Natural killer cell (primary cell): ENCODE measurements around the gene C20orf202. TPM values are rescaled to one million over a fixed set of nuclear protein-coding genes. Genes with fewer than 3 reads are reported as not detected.

Experiments used
- ATAC-seq, 3 donors: fragments of 150-1000 bp in 2 of 3; fragments of 200-7000 bp in 1 of 3; cut with Tn5 transposase; 1 replicate in 1 of 3; 2 replicates in 2 of 3; pipeline ENCODE4 v1.10.0; 2021; ENCODE audit warnings: mild to moderate bottlenecking in 2 of 3, moderate library complexity in 2 of 3
- DNase-seq, 2 donors: peaks; one replicate each; pipeline versions ENCODE4 v3.0.0 to v3.0.0-alpha.2; 2013 to 2021; ENCODE audit warnings: mixed read lengths in 1 of 2
- H3K27ac ChIP-seq: one replicate; pipeline ENCODE4 v1.5.1; 2013; ENCODE audit warnings: mild to moderate bottlenecking, low read length
- H3K27me3 ChIP-seq: one replicate; pipeline ENCODE4 v1.6.1; 2013; ENCODE audit warnings: low read length; ENCODE audit not compliant: control insufficient read depth, insufficient read depth
- H3K36me3 ChIP-seq: one replicate; pipeline ENCODE4 v1.6.1; 2013; ENCODE audit warnings: low read length; ENCODE audit not compliant: control insufficient read depth, insufficient read depth
- H3K4me1 ChIP-seq: one replicate; pipeline ENCODE4 v1.6.1; 2013; ENCODE audit warnings: low read length; ENCODE audit not compliant: control insufficient read depth, insufficient read depth
- H3K4me3 ChIP-seq: one replicate; pipeline ENCODE4 v1.5.1; 2013; ENCODE audit warnings: low read length
- H3K9me3 ChIP-seq: one replicate; pipeline ENCODE4 v1.6.1; 2013; ENCODE audit warnings: low read length; ENCODE audit not compliant: control insufficient read depth, insufficient read depth
- H3K27ac Mint-ChIP-seq, 2 donors: one replicate each; pipeline ENCODE4 v1.8.0; 2022; ENCODE audit warnings: mild to moderate bottlenecking in 2 of 2, mixed read lengths in 2 of 2, moderate library complexity in 1 of 2
- H3K27me3 Mint-ChIP-seq, 2 donors: one replicate each; pipeline ENCODE4 v1.8.0; 2022; ENCODE audit warnings: low read depth in 2 of 2, mixed read lengths in 2 of 2
- H3K36me3 Mint-ChIP-seq: one replicate; pipeline ENCODE4 v1.8.0; 2022; ENCODE audit warnings: mixed read lengths
- H3K4me1 Mint-ChIP-seq, 2 donors: one replicate each; pipeline ENCODE4 v1.8.0; 2022; ENCODE audit warnings: mixed read lengths in 2 of 2
- H3K4me3 Mint-ChIP-seq: one replicate; pipeline ENCODE4 v1.8.0; 2022; ENCODE audit warnings: mild to moderate bottlenecking, moderate library complexity, mixed read lengths
- H3K9me3 Mint-ChIP-seq, 2 donors: one replicate each; pipeline ENCODE4 v1.8.0; 2022; ENCODE audit warnings: mixed read lengths in 2 of 2
- CTCF ChIP-seq: fragments of 200-600 bp; IDR thresholded peaks from one replicate; pipeline ENCODE4 v1.8.0; 2022; ENCODE audit warnings: antibody characterized with exemption
- WGBS: methylation state at CpG from one replicate; pipeline ENCODE4 v1.1.7; 2013; ENCODE audit warnings: missing lambda C conversion rate; ENCODE audit not compliant: insufficient coverage; 5-methylcytosine and 5-hydroxymethylcytosine counted together
- intact Hi-C: fragments of 100-400 bp; cut with micrococcal nuclease; formaldehyde crosslinking; loops from one replicate; pipeline ENCODE4 v1.14.2; 2022
- total RNA-seq, 4 donors: library from RNA; stranded (reverse); fragments of 120-200 nt in 1 of 4; gene quantifications; one replicate each; pipeline versions ENCODE4 v1.2.3 to v1.2.4, GENCODE V29; 2013 to 2022

C20orf202 gene
- total RNA-seq, 3 donors from 2014 or later (not counting 1 experiment from before 2014, with no cell fraction given), result 0.16 to 0.75 (median 0.60) TPM

- Histone ChIP-seq H3K36me3 (no peaks in the 10 kb centered on the region), H3K27ac (no peak overlapping the region), H3K4me3 (no peak overlapping the region), H3K9me3 (no peaks in the 10 kb centered on the region), H3K4me1 (no peaks in the 10 kb centered on the region), H3K27me3 (no peaks in the 10 kb centered on the region)
- intact Hi-C loops, result no loop called here
- no peak for TF ChIP-seq CTCF
- Mint-ChIP-seq H3K4me1 (no peaks in the 10 kb centered on the region), H3K4me3 (no peak overlapping the region), H3K9me3 (peaks cover 0 to 2% of the 10 kb centered on the region in 2 donors), H3K36me3 (no peaks in the 10 kb centered on the region), H3K27me3 (peaks cover 0 to 4% of the 10 kb centered on the region in 2 donors), H3K27ac (no peak overlapping the region)
- 89% methylated on average over 7 of the region's 7 CpGs for WGBS
- DNase-seq (no peak), ATAC-seq (no peak)
Observed at GRCh38 chr20:1197801-1198200, 5.5 kb upstream of the C20orf202 start.

- peaks cover 0 to 4% of the 10 kb centered on the region in 2 donors for H3K27me3 Mint-ChIP-seq
- no peak overlapping the region for H3K27ac Mint-ChIP-seq
- H3K4me3 Mint-ChIP-seq, result no peak overlapping the region
- Histone ChIP-seq H3K9me3 (no peaks in the 10 kb centered on the region), H3K4me1 (no peaks in the 10 kb centered on the region), H3K4me3 (no peak overlapping the region), H3K27me3 (no peaks in the 10 kb centered on the region), H3K36me3 (no peaks in the 10 kb centered on the region), H3K27ac (no peak overlapping the region)
- intact Hi-C loops, result no loop called here
- H3K36me3 Mint-ChIP-seq, result no peaks in the 10 kb centered on the region
- no peaks in the 10 kb centered on the region for H3K4me1 Mint-ChIP-seq
- DNase-seq, result no peak
- 94% methylated on average over 5 of the region's 5 CpGs for WGBS
- H3K9me3 Mint-ChIP-seq, result peaks cover 0 to 2% of the 10 kb centered on the region in 2 donors
- no peak for TF ChIP-seq CTCF
- no peak for ATAC-seq
Observed at GRCh38 chr20:1198751-1199150, 4.5 kb upstream of the C20orf202 start.

GRCh38 chr20:1199212-1199873 is 3.9 kb upstream of the C20orf202 start:
- H3K27me3 ChIP-seq, result no peaks in the 10 kb centered on the region
- TF ChIP-seq CTCF, result no peak
- Mint-ChIP-seq H3K4me1 (no peaks in the 10 kb centered on the region), H3K27me3 (peaks cover 0 to 4% of the 10 kb centered on the region in 2 donors), H3K36me3 (no peaks in the 10 kb centered on the region), H3K4me3 (no peak overlapping the region), H3K27ac (no peak overlapping the region), H3K9me3 (peaks cover 0 to 2% of the 10 kb centered on the region in 2 donors)
- no peak overlapping the region for H3K27ac ChIP-seq
- no peaks in the 10 kb centered on the region for H3K4me1 ChIP-seq
- no peak for ATAC-seq
- H3K36me3 ChIP-seq, result no peaks in the 10 kb centered on the region
- DNase-seq, result no peak
- intact Hi-C loops, result no loop called here
- 85% methylated on average over 7 of the region's 7 CpGs for WGBS
- no peak overlapping the region for H3K4me3 ChIP-seq
- H3K9me3 ChIP-seq, result no peaks in the 10 kb centered on the region

GRCh38 chr20:1199964-1200363 is 3.3 kb upstream of the C20orf202 start:
- no peak overlapping the region for H3K4me3 ChIP-seq
- no peaks in the 10 kb centered on the region for H3K27me3 ChIP-seq
- no peak overlapping the region for H3K4me3 Mint-ChIP-seq
- intact Hi-C loops, result no loop called here
- 94% methylated on average over 1 of the region's 1 CpG for WGBS
- no peak for TF ChIP-seq CTCF
- peaks cover 0 to 4% of the 10 kb centered on the region in 2 donors for H3K27me3 Mint-ChIP-seq
- H3K27ac ChIP-seq, result no peak overlapping the region
- no peaks in the 10 kb centered on the region for H3K4me1 ChIP-seq
- H3K9me3 Mint-ChIP-seq, result peaks cover 0 to 2% of the 10 kb centered on the region in 2 donors
- no peaks in the 10 kb centered on the region for H3K4me1 Mint-ChIP-seq
- no peaks in the 10 kb centered on the region for H3K9me3 ChIP-seq
- DNase-seq, result no peak
- H3K27ac Mint-ChIP-seq, result no peak overlapping the region
- ATAC-seq, result no peak
- H3K36me3 Mint-ChIP-seq, result no peaks in the 10 kb centered on the region
- no peaks in the 10 kb centered on the region for H3K36me3 ChIP-seq
